Ovary (tissue), 9 donors: ENCODE measurements around the gene KRT82. TPM values are rescaled to one million over a fixed set of nuclear protein-coding genes. Genes with fewer than 3 reads are reported as not detected.

ENCODE experiments used
- DNase-seq, 5 donors: peaks; one replicate each; pipeline ENCODE4 v3.0.0-alpha.2; 2019 to 2020
- H3K27ac ChIP-seq, 2 donors: fragments of 200-600 bp; one replicate each; pipeline versions ENCODE4 v1.5.1 to v1.8.0; 2019 to 2022
- H3K27me3 ChIP-seq: fragments of 200-600 bp; one replicate; pipeline ENCODE4 v1.8.0; 2022
- H3K36me3 ChIP-seq: fragments of 200-600 bp; sonication (generic); one replicate; pipeline ENCODE4 v1.5.1; 2019
- H3K4me1 ChIP-seq: one replicate; pipeline ENCODE4 v1.8.1; 2013; ENCODE audit warnings: mild to moderate bottlenecking, moderate library complexity; ENCODE audit not compliant: insufficient read depth
- H3K4me3 ChIP-seq: fragments of 200-600 bp; sonication (generic); one replicate; pipeline ENCODE4 v1.5.1; 2017
- H3K9me3 ChIP-seq, 2 donors: fragments of 200-600 bp in 1 of 2; sonication (generic) in 1 of 2; one replicate each; pipeline versions ENCODE4 v1.5.1 to v1.8.1; 2013 to 2019; ENCODE audit warnings: mild to moderate bottlenecking in 1 of 2, moderate library complexity in 1 of 2
- EP300 ChIP-seq: sonication (generic); formaldehyde crosslinking; IDR thresholded peaks from one replicate; pipeline ENCODE4 v1.6.1; 2017; ENCODE audit warnings: antibody characterized with exemption
- POLR2A ChIP-seq: fragments of 450-650 bp; IDR thresholded peaks from one replicate; pipeline ENCODE4 v1.6.1; 2017; ENCODE audit warnings: antibody characterized with exemption, mild to moderate bottlenecking, moderate library complexity
- WGBS, 3 donors: extraction: QIAGEN DNeasy Blood & Tissue Kit in 1 of 3; methylation state at CpG; one replicate each; pipeline versions ENCODE4 v1.1.5 to v1.1.7; 2013 to 2017; 5-methylcytosine and 5-hydroxymethylcytosine counted together
- intact Hi-C, 4 donors: fragments of 100-400 bp; cut with DNase I; formaldehyde crosslinking; loops; one replicate each; pipeline versions ENCODE4 v1.11.0 to v1.15.1; 2022 to 2023
- polyA plus RNA-seq, 2 donors: library from polyadenylated mRNA; stranded (reverse); fragments of 200-250 nt in 1 of 2; fragments of 350-450 nt in 1 of 2; fragmentation: Illumina TruSeq in 1 of 2; extraction: RNeasy Lipid Tissue Mini Kit (QIAGEN cat#74804) in 1 of 2; gene quantifications; one replicate each; pipeline ENCODE4 v1.2.3, GENCODE V29; 2013 to 2014
- total RNA-seq, 7 donors: library from RNA; depleted of rRNA in 2 of 7; stranded (reverse); fragments of >200 nt in 2 of 7; fragmentation: NEBNext Ultra II Directional in 3 of 7; extraction: Animal tissue kit (Norgen Biotek cat#: 25700) in 3 of 7; gene quantifications; one replicate each; pipeline versions ENCODE4 v1.1.0 to v1.2.4, GENCODE V29; 2016 to 2023
- TF ChIP-seq, protein P1 (sequence below), 3 donors: fragments of 450-650 bp in 2 of 3; fragments of 200-600 bp in 1 of 3; IDR thresholded peaks; one replicate each; pipeline versions ENCODE4 v1.5.1 to v1.8.0; 2016 to 2022; ENCODE audit warnings: antibody characterized with exemption in 3 of 3, mild to moderate bottlenecking in 1 of 3
- donor health status: DM: no; HTN: no; CAD: no; lungs with moderate emphysema.
- donor health status: DM: no; HTN: no; CAD: no.
- donor health status: Bipolar disorder and iron deficiency.
- donor health status: DM: yes; HTN: yes; CAD: no.
- donor health status: DM: no; HTN: no; CAD: no.
- donor health status: DM: yes; HTN: yes; CAD: no.

KRT82 gene
- total and polyA plus RNA-seq, 9 donors, result not detected

DNA sequence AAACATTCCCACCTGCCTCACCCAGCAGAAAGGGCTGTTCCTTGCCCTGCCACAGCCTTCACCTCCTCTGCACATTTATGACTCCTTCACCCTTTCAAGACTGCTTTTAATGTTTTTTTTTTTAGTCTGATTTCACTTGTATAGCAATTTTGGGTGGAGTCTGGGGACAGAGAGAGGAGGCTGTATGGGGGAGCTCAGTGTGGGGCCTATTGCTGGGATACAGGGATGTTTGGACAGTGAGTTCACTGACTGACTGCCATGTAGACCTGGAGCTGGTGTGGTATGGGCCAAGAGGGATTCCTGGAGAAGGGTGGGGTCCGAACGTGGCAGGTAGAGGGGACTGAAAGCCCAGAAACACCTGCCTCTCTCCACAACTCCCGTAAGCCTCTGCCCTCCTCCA, 36.9 kb downstream of the KRT82 start:
- intact Hi-C loops, result loop anchor here in 1 of 4 donors (10.0 kb wide), 1 partner anchor 206 kb away; the partner anchor contains the start of gene KRT74
- no peak overlapping the region for H3K4me3 ChIP-seq
- H3K9me3 ChIP-seq, result no peaks in the 10 kb centered on the region
- no peak for TF ChIP-seq EP300
- TF ChIP-seq, protein P1, sequence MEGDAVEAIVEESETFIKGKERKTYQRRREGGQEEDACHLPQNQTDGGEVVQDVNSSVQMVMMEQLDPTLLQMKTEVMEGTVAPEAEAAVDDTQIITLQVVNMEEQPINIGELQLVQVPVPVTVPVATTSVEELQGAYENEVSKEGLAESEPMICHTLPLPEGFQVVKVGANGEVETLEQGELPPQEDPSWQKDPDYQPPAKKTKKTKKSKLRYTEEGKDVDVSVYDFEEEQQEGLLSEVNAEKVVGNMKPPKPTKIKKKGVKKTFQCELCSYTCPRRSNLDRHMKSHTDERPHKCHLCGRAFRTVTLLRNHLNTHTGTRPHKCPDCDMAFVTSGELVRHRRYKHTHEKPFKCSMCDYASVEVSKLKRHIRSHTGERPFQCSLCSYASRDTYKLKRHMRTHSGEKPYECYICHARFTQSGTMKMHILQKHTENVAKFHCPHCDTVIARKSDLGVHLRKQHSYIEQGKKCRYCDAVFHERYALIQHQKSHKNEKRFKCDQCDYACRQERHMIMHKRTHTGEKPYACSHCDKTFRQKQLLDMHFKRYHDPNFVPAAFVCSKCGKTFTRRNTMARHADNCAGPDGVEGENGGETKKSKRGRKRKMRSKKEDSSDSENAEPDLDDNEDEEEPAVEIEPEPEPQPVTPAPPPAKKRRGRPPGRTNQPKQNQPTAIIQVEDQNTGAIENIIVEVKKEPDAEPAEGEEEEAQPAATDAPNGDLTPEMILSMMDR (IDR thresholded peaks at IDR 0.05), result no peak
- no peak for TF ChIP-seq POLR2A
- H3K36me3 ChIP-seq, result no peaks in the 10 kb centered on the region
- DNase-seq, result no peak
- H3K27ac ChIP-seq, result no peak overlapping the region
- peaks cover 7% of the 10 kb centered on the region for H3K4me1 ChIP-seq
- no peaks in the 10 kb centered on the region for H3K27me3 ChIP-seq
- 63 to 82% (median 64%) methylated on average over 3 of the region's 3 CpGs for WGBS, 3 donors

DNA sequence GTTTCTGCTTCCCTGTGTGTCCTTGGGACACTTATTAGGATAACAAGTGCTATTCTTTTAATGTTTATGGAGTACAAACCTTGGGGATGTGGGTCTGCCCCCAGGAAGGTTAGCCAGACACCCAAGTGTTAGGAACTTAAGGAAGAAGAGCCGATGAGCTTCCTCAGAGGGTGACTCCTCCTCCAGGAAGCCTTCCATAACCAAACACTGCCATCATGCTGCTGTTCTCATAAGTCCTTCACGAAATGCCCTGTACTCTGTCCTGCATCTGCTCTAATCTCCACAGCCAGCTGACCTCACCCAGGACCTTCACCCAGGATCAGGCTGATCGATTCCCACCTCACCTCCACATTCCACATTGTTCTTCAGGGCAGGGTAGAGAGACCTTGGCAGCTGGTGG, 37.6 kb downstream of the KRT82 start:
- Histone ChIP-seq H3K27me3 (no peaks in the 10 kb centered on the region), H3K36me3 (no peaks in the 10 kb centered on the region), H3K9me3 (no peaks in the 10 kb centered on the region), H3K4me1 (peaks cover 7% of the 10 kb centered on the region), H3K27ac (no peak overlapping the region), H3K4me3 (no peak overlapping the region)
- no peak for TF ChIP-seq EP300
- no peak for TF ChIP-seq POLR2A
- TF ChIP-seq, protein P1 (IDR thresholded peaks at IDR 0.05), result no peak
- 50 to 75% (median 53%) methylated on average over 3 of the region's 3 CpGs for WGBS, 3 donors
- no peak for DNase-seq
- intact Hi-C loops, result loop anchor here in 1 of 4 donors (10.0 kb wide), 1 partner anchor 206 kb away; the partner anchor contains the start of gene KRT74

DNA sequence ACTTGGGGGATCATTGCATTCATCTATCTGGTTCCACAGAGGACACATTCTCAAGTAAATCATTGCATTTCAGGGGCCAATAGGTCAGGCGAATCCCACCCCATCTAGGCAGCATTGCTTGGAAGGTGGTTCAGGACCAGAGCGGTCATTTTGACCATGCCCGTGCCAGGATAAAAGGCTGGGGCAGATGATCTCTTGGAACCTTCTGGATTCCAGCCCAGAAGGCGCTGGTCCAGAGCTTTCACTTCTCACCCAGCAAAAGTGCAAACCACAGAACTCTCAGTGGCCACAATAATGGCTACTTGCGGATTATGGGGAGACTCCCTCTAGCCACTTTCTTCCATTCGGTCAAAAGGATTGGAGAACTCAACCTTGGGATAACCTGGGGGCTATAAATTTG, 38.3 kb downstream of the KRT82 start:
- no peaks in the 10 kb centered on the region for H3K36me3 ChIP-seq
- no peak overlapping the region for H3K4me3 ChIP-seq
- WGBS, 3 donors, result 72 to 79% (median 75%) methylated on average over 6 of the region's 6 CpGs
- intact Hi-C loops, result loop anchor here in 1 of 4 donors (10.0 kb wide), 1 partner anchor 207 kb away; the partner anchor contains the start of gene KRT74
- peaks cover 7% of the 10 kb centered on the region for H3K4me1 ChIP-seq
- no peak overlapping the region for H3K27ac ChIP-seq
- no peak for TF ChIP-seq EP300
- TF ChIP-seq, protein P1 (IDR thresholded peaks at IDR 0.05), result no peak
- no peaks in the 10 kb centered on the region for H3K27me3 ChIP-seq
- no peak for DNase-seq
- H3K9me3 ChIP-seq, result no peaks in the 10 kb centered on the region

DNA sequence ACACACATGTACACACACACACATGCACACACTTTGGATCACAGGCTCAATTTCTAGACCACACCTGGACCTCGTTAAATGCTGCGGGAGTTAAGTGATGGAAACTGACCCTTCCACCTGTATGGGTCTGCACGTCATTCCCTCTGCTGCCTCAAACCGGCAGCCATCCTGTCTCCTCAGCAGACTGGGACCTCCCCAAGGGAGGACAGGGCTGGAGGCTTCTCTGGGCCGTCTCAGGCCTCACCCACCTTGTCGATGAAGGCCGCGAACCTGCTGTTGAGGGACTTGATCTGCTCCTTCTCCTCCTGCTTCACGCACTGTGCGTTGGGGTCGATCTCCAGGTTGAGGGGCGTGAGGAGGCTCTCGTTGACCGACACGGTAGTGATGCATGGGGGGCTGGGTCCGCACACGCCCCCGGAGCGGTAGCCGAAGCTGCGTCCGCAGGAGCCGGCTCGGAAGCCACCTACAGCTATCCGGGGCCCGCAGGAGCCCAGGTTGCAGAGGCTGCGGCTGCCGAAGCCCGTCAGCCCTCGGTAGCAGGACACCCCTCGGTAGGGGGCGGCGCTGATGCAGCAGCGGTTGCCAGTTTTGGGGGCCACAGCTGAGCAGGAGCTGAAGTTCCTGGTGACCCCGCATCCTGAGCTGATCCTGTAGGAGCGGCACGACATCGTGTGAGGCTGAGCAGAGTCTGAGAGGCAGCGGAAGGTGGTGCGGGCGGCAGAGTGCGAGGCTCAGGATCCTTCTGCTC, 39.2 kb downstream of the KRT82 start, which contains the start of gene KRT85:
TSS of gene KRT85 (minus strand) at position 744 of the 748 bp plus-strand sequence. CDS start at position 668, 76 bp downstream.
- intact Hi-C loops, result loop anchor here in 1 of 4 donors (10.0 kb wide), 1 partner anchor 208 kb away; the partner anchor contains the start of gene KRT74
- Histone ChIP-seq H3K4me3 (no peak within 1 kb of the TSS), H3K4me1 (peaks cover 7% of the 10 kb centered on the region), H3K27me3 (no peaks in the 10 kb centered on the region), H3K36me3 (no peaks in the 10 kb centered on the region), H3K9me3 (no peaks in the 10 kb centered on the region), H3K27ac (no peak within 1 kb of the TSS)
- 65 to 72% (median 69%) methylated on average over 39 to 42 of the region's 42 CpGs for WGBS, 3 donors
- DNase-seq, result no peak
- TF ChIP-seq POLR2A (no peak), EP300 (no peak)
- TF ChIP-seq, protein P1 (IDR thresholded peaks at IDR 0.05), result no peak
